ENCODE results near the gene ZNF362.

ZNF362 gene

GRCh38 chr1:33346927-33347649, 90.8 kb downstream of the ZNF362 start:
- DNase-seq (ENCODE audit: low spot score), result peak; percentile 99

- no peak for DNase-seq (ENCODE audit: low spot score)
Observed at GRCh38 chr1:33347650-33347992, 91.3 kb downstream of the ZNF362 start.

- DNase-seq (ENCODE audit: low spot score), result no peak
Observed at GRCh38 chr1:33348194-33348593, 91.9 kb downstream of the ZNF362 start.

GRCh38 chr1:33348676-33349080, 92.4 kb downstream of the ZNF362 start:
- DNase-seq (ENCODE audit: low spot score), result no peak

- no peak for DNase-seq (ENCODE audit: low spot score)
Observed at GRCh38 chr1:33349081-33349759, 92.9 kb downstream of the ZNF362 start.

- peak; percentile 85 for DNase-seq (ENCODE audit: low spot score)
Observed at GRCh38 chr1:33349778-33350610, 93.7 kb downstream of the ZNF362 start.

Data from kidney capillary endothelial cell (primary cell).